ENCODE measurements around the gene CISTR. TPM values are rescaled to one million over a fixed set of nuclear protein-coding genes. Genes with fewer than 3 reads are reported as not detected.

Gene CISTR
- total RNA-seq, 4 donors from 2014 or later, result 1.4 TPM; not detected in 3

GRCh38 chr12:53736592-53736991, 15.2 kb downstream of the CISTR start:
- no peak for TF ChIP-seq EP300 (IDR thresholded peaks at IDR 0.05)
- TF ChIP-seq POLR2A (IDR thresholded peaks at IDR 0.05), result no peak
- TF ChIP-seq CTCF (IDR thresholded peaks at IDR 0.05), result no peak
- no peak for TF ChIP-seq POLR2AphosphoS5 (IDR thresholded peaks at IDR 0.05)
- WGBS, 2 donors (ENCODE audit: low coverage in 1 of 2), result 90 to 97% methylated on average over 5 of the region's 6 CpGs
- H3K4me1 ChIP-seq, result peaks cover 0 to 20% (median 10%) of the 10 kb centered on the region in 3 donors
- no peak overlapping the region for H3K4me3 ChIP-seq
- ATAC-seq, result no peak
- H3K27me3 ChIP-seq, result peaks cover 70% of the 10 kb centered on the region
- H3K27ac ChIP-seq, result no peak overlapping the region
- H3K9me3 ChIP-seq, result no peaks in the 10 kb centered on the region
- H3K36me3 ChIP-seq, result no peaks in the 10 kb centered on the region

GRCh38 chr12:53735556-53735955, 16.2 kb downstream of the CISTR start:
- Histone ChIP-seq H3K36me3 (no peaks in the 10 kb centered on the region), H3K27me3 (peaks cover 60% of the 10 kb centered on the region), H3K27ac (no peak overlapping the region), H3K4me1 (peaks cover 0 to 20% (median 10%) of the 10 kb centered on the region in 3 donors), H3K4me3 (no peak overlapping the region), H3K9me3 (no peaks in the 10 kb centered on the region)
- no peak for ATAC-seq
- no peak for TF ChIP-seq EP300 (IDR thresholded peaks at IDR 0.05)
- TF ChIP-seq POLR2AphosphoS5 (IDR thresholded peaks at IDR 0.05), result no peak
- TF ChIP-seq POLR2A (IDR thresholded peaks at IDR 0.05), result no peak
- no peak for TF ChIP-seq CTCF (IDR thresholded peaks at IDR 0.05)
- WGBS, 2 donors (ENCODE audit: low coverage in 1 of 2), result 17% methylated on average over 1 of the region's 2 CpGs; no CpG with 5 or more reads in 1 of the 2 donors

- Histone ChIP-seq H3K4me1 (peaks cover 0 to 12% (median 3%) of the 10 kb centered on the region in 3 donors), H3K27ac (no peak overlapping the region), H3K9me3 (no peaks in the 10 kb centered on the region), H3K36me3 (no peaks in the 10 kb centered on the region), H3K4me3 (no peak overlapping the region), H3K27me3 (peaks cover 49% of the 10 kb centered on the region)
- no peak for ATAC-seq
- WGBS, 2 donors (ENCODE audit: low coverage in 1 of 2), result 85 to 88% methylated on average over 2 to 9 of the region's 9 CpGs
- no peak for TF ChIP-seq POLR2AphosphoS5 (IDR thresholded peaks at IDR 0.05)
- no peak for TF ChIP-seq EP300 (IDR thresholded peaks at IDR 0.05)
- TF ChIP-seq CTCF (IDR thresholded peaks at IDR 0.05), result no peak
- no peak for TF ChIP-seq POLR2A (IDR thresholded peaks at IDR 0.05)
Measured at GRCh38 chr12:53734425-53734824, 17.4 kb downstream of the CISTR start.

- H3K27ac ChIP-seq, result no peak overlapping the region
- peaks cover 43% of the 10 kb centered on the region for H3K27me3 ChIP-seq
- no peak overlapping the region for H3K4me3 ChIP-seq
- TF ChIP-seq POLR2A (IDR thresholded peaks at IDR 0.05) (no peak), POLR2AphosphoS5 (IDR thresholded peaks at IDR 0.05) (no peak), CTCF (IDR thresholded peaks at IDR 0.05) (no peak), EP300 (IDR thresholded peaks at IDR 0.05) (no peak)
- no peaks in the 10 kb centered on the region for H3K36me3 ChIP-seq
- peaks cover 0 to 6% (median 0%) of the 10 kb centered on the region in 3 donors for H3K4me1 ChIP-seq
- no peak for ATAC-seq
- WGBS, 2 donors (ENCODE audit: low coverage in 1 of 2), result 39% methylated on average over 5 of the region's 5 CpGs; no CpG with 5 or more reads in 1 of the 2 donors
- H3K9me3 ChIP-seq, result no peaks in the 10 kb centered on the region
Measured at GRCh38 chr12:53733807-53734200, 18.0 kb downstream of the CISTR start.

GRCh38 chr12:53733051-53733806, 18.6 kb downstream of the CISTR start:
- WGBS, 2 donors (ENCODE audit: low coverage in 1 of 2), result 92% methylated on average over 2 of the region's 2 CpGs; no CpG with 5 or more reads in 1 of the 2 donors
- ATAC-seq, result no peak

More at GRCh38 chr12:53733051-53733806, 18.6 kb downstream of the CISTR start:
- H3K36me3 ChIP-seq, result no peaks in the 10 kb centered on the region
- H3K4me3 ChIP-seq, result no peak overlapping the region
- H3K27me3 ChIP-seq, result peaks cover 37% of the 10 kb centered on the region
- H3K9me3 ChIP-seq, result no peaks in the 10 kb centered on the region
- H3K27ac ChIP-seq, result no peak overlapping the region
- H3K4me1 ChIP-seq, result peaks cover 0 to 3% (median 0%) of the 10 kb centered on the region in 3 donors
- no peak for TF ChIP-seq EP300 (IDR thresholded peaks at IDR 0.05)
- no peak for TF ChIP-seq POLR2A (IDR thresholded peaks at IDR 0.05)
- no peak for TF ChIP-seq POLR2AphosphoS5 (IDR thresholded peaks at IDR 0.05)
- no peak for TF ChIP-seq CTCF (IDR thresholded peaks at IDR 0.05)

Data from gastroesophageal sphincter (tissue), 4 donors.